GM23338 (cell line): ENCODE results near the gene PSD4. TPM values are rescaled to one million over a fixed set of nuclear protein-coding genes. Genes with fewer than 3 reads are reported as not detected.

Experiments
- ATAC-seq: fragments of 200-7000 bp; cut with Tn5 transposase; 3 replicates; pipeline ENCODE4 v1.9.1; 2020
- DNase-seq: peaks from one replicate; pipeline ENCODE4 v3.0.0-alpha.2; 2015; ENCODE audit warnings: low spot score
- H2AFZ ChIP-seq: fragments of 200-600 bp; sonication (generic); 2 replicates; pipeline ENCODE4 v1.8.0; 2016; ENCODE audit warnings: antibody characterized with exemption, mild to moderate bottlenecking, moderate library complexity
- H3F3A ChIP-seq: fragments of 200-600 bp; sonication (generic); replicated peaks from 2 replicates; pipeline ENCODE4 v1.8.0; 2017; ENCODE audit warnings: antibody characterized with exemption, mixed run types, low read depth
- H3K27ac ChIP-seq: fragments of 200-600 bp; sonication (generic); 2 replicates; pipeline ENCODE4 v1.6.1; 2016; ENCODE audit warnings: low read depth
- H3K27me3 ChIP-seq: fragments of 200-600 bp; sonication (generic); 2 replicates; pipeline ENCODE4 v1.8.0; 2016; ENCODE audit warnings: mild to moderate bottlenecking, mixed run types, moderate library complexity; ENCODE audit not compliant: insufficient read depth
- H3K36me3 ChIP-seq: fragments of 200-600 bp; sonication (generic); 2 replicates; pipeline ENCODE4 v1.8.0; 2016; ENCODE audit warnings: mild to moderate bottlenecking; ENCODE audit not compliant: insufficient read depth
- H3K4me1 ChIP-seq: fragments of 200-600 bp; sonication (generic); 2 replicates; pipeline ENCODE4 v1.8.0; 2016; ENCODE audit warnings: mild to moderate bottlenecking, moderate library complexity; ENCODE audit not compliant: insufficient read depth
- H3K4me2 ChIP-seq: fragments of 200-600 bp; sonication (generic); 2 replicates; pipeline ENCODE4 v1.7.1; 2017; ENCODE audit warnings: mixed run types
- H3K4me3 ChIP-seq: fragments of 200-600 bp; sonication (generic); 2 replicates; pipeline ENCODE4 v1.6.1; 2016; ENCODE audit warnings: mixed run types
- H3K79me2 ChIP-seq: fragments of 200-600 bp; sonication (generic); replicated peaks from 2 replicates; pipeline ENCODE4 v1.8.0; 2017; ENCODE audit warnings: mild to moderate bottlenecking; ENCODE audit not compliant: insufficient read depth
- H3K9me2 ChIP-seq: fragments of 200-600 bp; sonication (generic); 2 replicates; pipeline ENCODE4 v1.8.0; 2017; ENCODE audit not compliant: insufficient read depth
- H4K20me1 ChIP-seq: fragments of 200-600 bp; sonication (generic); replicated peaks from 2 replicates; pipeline ENCODE4 v1.8.0; 2017; ENCODE audit warnings: mild to moderate bottlenecking; ENCODE audit not compliant: insufficient read depth
- H3K27ac Mint-ChIP-seq: 2 replicates; pipeline ENCODE4 v1.8.0; 2020; ENCODE audit warnings: inconsistent platforms, mild to moderate bottlenecking, moderate library complexity, mixed read lengths
- H3K27me3 Mint-ChIP-seq: 3 replicates; pipeline ENCODE4 v1.8.0; 2022; ENCODE audit warnings: low read depth, mild to moderate bottlenecking, moderate library complexity, mixed read lengths, inconsistent platforms; ENCODE audit not compliant: insufficient read depth, poor library complexity
- H3K36me3 Mint-ChIP-seq: 3 replicates; pipeline ENCODE4 v1.8.0; 2021; ENCODE audit warnings: low read depth, mild to moderate bottlenecking, inconsistent platforms, moderate library complexity, mixed read lengths
- H3K4me1 Mint-ChIP-seq: 3 replicates; pipeline ENCODE4 v1.8.0; 2020; ENCODE audit warnings: mild to moderate bottlenecking, inconsistent platforms, mixed read lengths
- H3K4me3 Mint-ChIP-seq: 3 replicates; pipeline ENCODE4 v1.8.0; 2021; ENCODE audit warnings: moderate library complexity, mild to moderate bottlenecking, inconsistent platforms, mixed read lengths
- H3K9me3 Mint-ChIP-seq: 3 replicates; pipeline ENCODE4 v1.8.0; 2020; ENCODE audit warnings: moderate library complexity, mild to moderate bottlenecking, inconsistent platforms, mixed read lengths
- CREB1 ChIP-seq: fragments of 250-450 bp; sonication (Bioruptor Pico); IDR thresholded peaks from 2 replicates; pipeline ENCODE4 v1.5.0; 2020; ENCODE audit warnings: low read depth, mild to moderate bottlenecking, moderate library complexity
- CTCF ChIP-seq, 2 experiments: fragments of 200-600 bp in 1 of 2; sonication (generic) in 1 of 2; conservative IDR thresholded peaks; 2 replicates each; pipeline versions ENCODE4 v1.5.1 to v1.6.1; 2016 to 2017; ENCODE audit warnings: antibody characterized with exemption in 2 of 2, low read depth in 2 of 2, mild to moderate bottlenecking in 2 of 2, moderate library complexity in 1 of 2
- EZH2 ChIP-seq: fragments of 200-600 bp; sonication (generic); IDR thresholded peaks from one replicate; pipeline ENCODE4 v1.8.0; 2017; ENCODE audit warnings: antibody characterized with exemption, mild to moderate bottlenecking, low read depth; ENCODE audit not compliant: unreplicated experiment
- JUNB ChIP-seq: IDR thresholded peaks from one replicate; pipeline ENCODE4 v1.6.1; 2016; ENCODE audit warnings: antibody characterized with exemption; ENCODE audit not compliant: unreplicated experiment
- NANOG ChIP-seq: IDR thresholded peaks from 2 replicates; pipeline ENCODE4 v1.6.1; 2016; ENCODE audit warnings: antibody characterized with exemption, borderline replicate concordance
- POLR2AphosphoS5 ChIP-seq: IDR thresholded peaks from 2 replicates; pipeline ENCODE4 v1.6.1; 2016; ENCODE audit warnings: antibody characterized with exemption, low read depth
- REST ChIP-seq: IDR thresholded peaks from one replicate; pipeline ENCODE4 v1.6.1; 2018; ENCODE audit warnings: antibody characterized with exemption; ENCODE audit not compliant: unreplicated experiment
- ZNF114 ChIP-seq: fragments of 250-450 bp; sonication (Bioruptor Pico); IDR thresholded peaks from 2 replicates; pipeline ENCODE4 v1.5.0; 2020; ENCODE audit warnings: mild to moderate bottlenecking, moderate library complexity
- ZNF331 ChIP-seq: fragments of 250-450 bp; sonication (Bioruptor Pico); IDR thresholded peaks from 2 replicates; pipeline ENCODE4 v1.5.0; 2020; ENCODE audit warnings: low read depth, mild to moderate bottlenecking, moderate library complexity
- ZNF462 ChIP-seq: fragments of 250-450 bp; sonication (Bioruptor Pico); IDR thresholded peaks from 2 replicates; pipeline ENCODE4 v1.5.0; 2020; ENCODE audit warnings: mild to moderate bottlenecking, moderate library complexity
- polyA plus RNA-seq: library from polyadenylated mRNA; unstranded; fragments of >200 nt; fragmentation: Nextera tagmentation; extraction: Ambion mirVana; gene quantifications from 2 replicates; pipeline ENCODE4 v1.2.1, GENCODE V29; 2016
- total RNA-seq: library from RNA; depleted of rRNA; stranded (reverse); fragments of >200 nt; shearing (Covaris generic); gene quantifications from 2 replicates; pipeline ENCODE4 v1.2.3, GENCODE V29; 2014

PSD4 gene
- total and polyA plus RNA-seq, 2 experiments from 2014 or later, result 0.06 to 0.66 TPM

- Histone ChIP-seq H2AFZ (peak overlapping the region; percentile 74), H3K9me2 (no peaks in the 10 kb centered on the region), H3K79me2 (no peaks in the 10 kb centered on the region), H4K20me1 (no peaks in the 10 kb centered on the region), H3K36me3 (no peaks in the 10 kb centered on the region), H3K4me3 (no peak overlapping the region), H3K4me2 (no peak overlapping the region), H3K27ac (no peak overlapping the region), H3F3A (no peaks in the 10 kb centered on the region), H3K27me3 (no peaks in the 10 kb centered on the region), H3K4me1 (no peaks in the 10 kb centered on the region)
- peaks cover 4% of the 10 kb centered on the region for H3K4me1 Mint-ChIP-seq
- no peaks in the 10 kb centered on the region for H3K9me3 Mint-ChIP-seq
- TF ChIP-seq CTCF (conservative IDR thresholded peaks at IDR 0.05; ENCODE audit: low read depth in 2 of 2) (peak; percentile 88 to 92), ZNF114 (0 out of 2 replicates have a peak, but pooled peaks have one; percentile 17), POLR2AphosphoS5 (no peak), CREB1 (CRISPR knock-in tag) (no peak)
- no peaks in the 10 kb centered on the region for H3K36me3 Mint-ChIP-seq
- no peak overlapping the region for H3K27ac Mint-ChIP-seq
- no peaks in the 10 kb centered on the region for H3K27me3 Mint-ChIP-seq
- no peak overlapping the region for H3K4me3 Mint-ChIP-seq
- ATAC-seq, result peak; percentile 93
- peak; percentile 78 for DNase-seq
Measured at GRCh38 chr2:113248997-113249770, 75.4 kb downstream of the PSD4 start.

GRCh38 chr2:113251118-113251517, 77.3 kb downstream of the PSD4 start:
- no peak overlapping the region for H3K27ac Mint-ChIP-seq
- H3K4me2 ChIP-seq, result no peak overlapping the region
- no peak overlapping the region for H3K27ac ChIP-seq
- no peaks in the 10 kb centered on the region for H3K36me3 Mint-ChIP-seq
- no peaks in the 10 kb centered on the region for H3K79me2 ChIP-seq
- ATAC-seq (no peak), DNase-seq (no peak)
- no peaks in the 10 kb centered on the region for H3F3A ChIP-seq
- H3K27me3 ChIP-seq, result no peaks in the 10 kb centered on the region
- no peaks in the 10 kb centered on the region for H3K36me3 ChIP-seq
- H3K9me2 ChIP-seq, result no peaks in the 10 kb centered on the region
- no peaks in the 10 kb centered on the region for H3K4me1 Mint-ChIP-seq
- no peaks in the 10 kb centered on the region for H4K20me1 ChIP-seq
- no peak overlapping the region for H3K4me3 Mint-ChIP-seq
- no peaks in the 10 kb centered on the region for H3K4me1 ChIP-seq
- no peak overlapping the region for H3K4me3 ChIP-seq
- H3K27me3 Mint-ChIP-seq, result no peaks in the 10 kb centered on the region
- no peak overlapping the region for H2AFZ ChIP-seq
- H3K9me3 Mint-ChIP-seq, result no peaks in the 10 kb centered on the region
- no peak for TF ChIP-seq REST
- no peak for TF ChIP-seq ZNF462 (CRISPR knock-in tag)
- TF ChIP-seq NANOG, result no peak
- TF ChIP-seq JUNB, result no peak
- no peak for TF ChIP-seq ZNF114
- TF ChIP-seq POLR2AphosphoS5, result no peak
- TF ChIP-seq ZNF331 (CRISPR knock-in tag), result no peak
- no peak for TF ChIP-seq EZH2
